ENCODE results near the gene GFM2. TPM values are rescaled to one million over a fixed set of nuclear protein-coding genes. Genes with fewer than 3 reads are reported as not detected.

Gene GFM2
- polyA plus RNA-seq, 1 of the 3 experiments (the other 2 are of a cell fraction): 29.5 TPM

- Histone ChIP-seq H3K27me3 (ENCODE audit: insufficient read depth) (no peaks in the 10 kb centered on the region), H4K20me1 (ENCODE audit: insufficient read depth) (no peaks in the 10 kb centered on the region), H3K4me1 (ENCODE audit: control insufficient read depth in 1 of 2, insufficient read depth in 2 of 2, low read depth in 1 of 2, low read length in 1 of 2) (no peaks in the 10 kb centered on the region), H3K9me2 (no peaks in the 10 kb centered on the region), H3K4me2 (no peak overlapping the region), H3F3A (replicated peaks; ENCODE audit: insufficient read depth) (peaks cover 17% of the 10 kb centered on the region), H3K27ac (ENCODE audit: low read depth in 2 of 2, low read length in 1 of 2) (no peak overlapping the region), H2AFZ (ENCODE audit: low read depth) (no peak overlapping the region), H3K4me3 (ENCODE audit: low read depth in 2 of 2, low read length in 1 of 2) (no peak overlapping the region), H3K79me2 (ENCODE audit: insufficient read depth) (no peaks in the 10 kb centered on the region), H3K9me3 (no peaks in the 10 kb centered on the region), H3K36me3 (replicated peaks in 1 of 2; ENCODE audit: control insufficient read depth in 1 of 2, insufficient read depth in 2 of 2, low read length in 1 of 2) (peaks cover 82 to 83% of the 10 kb centered on the region in 2 experiments), H3K9ac (no peak overlapping the region)
- DNase-seq: no peak
- ChIA-PET CTCF (interaction anchor here (1.2 kb wide), 1 partner anchor 20 kb away, joined by 4 read pairs; no protein-coding TSS in a partner anchor), POLR2A (no interaction called here)
- TF ChIP-seq MEF2A (IDR thresholded peaks at IDR 0.05; ENCODE audit: borderline replicate concordance, low read depth): no peak
- WGBS (ENCODE audit: low lambda C conversion rate): 100% methylated on average over 1 of the region's 1 CpG
Observed at GRCh38 chr5:74722271-74722670, 44.6 kb downstream of the GFM2 start.

DNA sequence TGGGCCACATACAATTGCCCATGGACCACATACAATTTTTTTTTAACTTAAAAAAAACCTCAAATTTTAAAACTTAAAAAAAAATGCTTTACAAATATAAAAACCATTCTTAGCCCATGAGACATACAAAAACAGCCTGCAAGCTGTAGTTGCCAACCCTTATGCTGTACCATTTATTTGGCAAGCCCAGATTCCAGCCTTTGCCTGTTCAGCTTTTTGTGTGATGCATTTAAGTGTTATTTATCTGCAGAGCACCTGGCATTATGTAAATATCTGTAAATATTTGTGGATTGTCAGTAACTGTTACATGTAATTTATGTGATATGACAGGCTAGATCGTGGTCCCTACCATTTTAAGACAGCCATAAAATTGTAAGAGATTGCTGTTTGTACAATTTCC is 49.3 kb downstream of the GFM2 start:
- ChIA-PET POLR2A (interaction anchor here (0.6 kb wide), 1 partner anchor 1811 kb away, joined by 3 read pairs; no protein-coding TSS in a partner anchor), CTCF (interaction anchor here (1.3 kb wide), 1 partner anchor 45 kb away, joined by 4 read pairs; no protein-coding TSS in a partner anchor)

More for the DNA sequence above, 49.3 kb downstream of the GFM2 start:
- Histone ChIP-seq H3K27ac (ENCODE audit: low read depth in 2 of 2, low read length in 1 of 2) (no peak overlapping the region), H3K79me2 (ENCODE audit: insufficient read depth) (no peaks in the 10 kb centered on the region), H3K27me3 (ENCODE audit: insufficient read depth) (no peaks in the 10 kb centered on the region), H3K9me2 (no peaks in the 10 kb centered on the region), H3K9ac (no peak overlapping the region), H3K4me2 (no peak overlapping the region), H3K36me3 (replicated peaks in 1 of 2; ENCODE audit: control insufficient read depth in 1 of 2, insufficient read depth in 2 of 2, low read length in 1 of 2) (peaks cover 58 to 59% of the 10 kb centered on the region in 2 experiments), H3F3A (replicated peaks; ENCODE audit: insufficient read depth) (peaks cover 11% of the 10 kb centered on the region), H2AFZ (ENCODE audit: low read depth) (no peak overlapping the region), H3K9me3 (no peaks in the 10 kb centered on the region), H3K4me3 (ENCODE audit: low read depth in 2 of 2, low read length in 1 of 2) (no peak overlapping the region), H3K4me1 (ENCODE audit: control insufficient read depth in 1 of 2, insufficient read depth in 2 of 2, low read depth in 1 of 2, low read length in 1 of 2) (no peaks in the 10 kb centered on the region), H4K20me1 (ENCODE audit: insufficient read depth) (no peaks in the 10 kb centered on the region)
- WGBS (ENCODE audit: low lambda C conversion rate): 79% methylated on average over 1 of the region's 1 CpG
- DNase-seq: no peak
- no peak for TF ChIP-seq RFX5 (IDR thresholded peaks at IDR 0.05; ENCODE audit: low read length)
- TF ChIP-seq FOSL2 (IDR thresholded peaks at IDR 0.05; ENCODE audit: borderline replicate concordance, low read depth): no peak
- no peak for TF ChIP-seq USF2 (IDR thresholded peaks at IDR 0.05; ENCODE audit: borderline replicate concordance, low read depth, low read length)
- TF ChIP-seq, protein P1, sequence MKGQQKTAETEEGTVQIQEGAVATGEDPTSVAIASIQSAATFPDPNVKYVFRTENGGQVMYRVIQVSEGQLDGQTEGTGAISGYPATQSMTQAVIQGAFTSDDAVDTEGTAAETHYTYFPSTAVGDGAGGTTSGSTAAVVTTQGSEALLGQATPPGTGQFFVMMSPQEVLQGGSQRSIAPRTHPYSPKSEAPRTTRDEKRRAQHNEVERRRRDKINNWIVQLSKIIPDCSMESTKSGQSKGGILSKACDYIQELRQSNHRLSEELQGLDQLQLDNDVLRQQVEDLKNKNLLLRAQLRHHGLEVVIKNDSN (IDR thresholded peaks at IDR 0.05; ENCODE audit: borderline replicate concordance, low read depth): no peak
- TF ChIP-seq RAD21 (IDR thresholded peaks at IDR 0.05; ENCODE audit: low read length): no peak
- TF ChIP-seq TAF1 (IDR thresholded peaks at IDR 0.05; ENCODE audit: borderline replicate concordance, low read depth, low read length): no peak
- TF ChIP-seq SIN3A (IDR thresholded peaks at IDR 0.05; ENCODE audit: borderline replicate concordance, low read depth, low read length): no peak
- TF ChIP-seq, protein P2, sequence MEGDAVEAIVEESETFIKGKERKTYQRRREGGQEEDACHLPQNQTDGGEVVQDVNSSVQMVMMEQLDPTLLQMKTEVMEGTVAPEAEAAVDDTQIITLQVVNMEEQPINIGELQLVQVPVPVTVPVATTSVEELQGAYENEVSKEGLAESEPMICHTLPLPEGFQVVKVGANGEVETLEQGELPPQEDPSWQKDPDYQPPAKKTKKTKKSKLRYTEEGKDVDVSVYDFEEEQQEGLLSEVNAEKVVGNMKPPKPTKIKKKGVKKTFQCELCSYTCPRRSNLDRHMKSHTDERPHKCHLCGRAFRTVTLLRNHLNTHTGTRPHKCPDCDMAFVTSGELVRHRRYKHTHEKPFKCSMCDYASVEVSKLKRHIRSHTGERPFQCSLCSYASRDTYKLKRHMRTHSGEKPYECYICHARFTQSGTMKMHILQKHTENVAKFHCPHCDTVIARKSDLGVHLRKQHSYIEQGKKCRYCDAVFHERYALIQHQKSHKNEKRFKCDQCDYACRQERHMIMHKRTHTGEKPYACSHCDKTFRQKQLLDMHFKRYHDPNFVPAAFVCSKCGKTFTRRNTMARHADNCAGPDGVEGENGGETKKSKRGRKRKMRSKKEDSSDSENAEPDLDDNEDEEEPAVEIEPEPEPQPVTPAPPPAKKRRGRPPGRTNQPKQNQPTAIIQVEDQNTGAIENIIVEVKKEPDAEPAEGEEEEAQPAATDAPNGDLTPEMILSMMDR (IDR thresholded peaks at IDR 0.05): no peak
- TF ChIP-seq CHD2 (IDR thresholded peaks at IDR 0.05; ENCODE audit: low read length, partially characterized antibody): no peak
- TF ChIP-seq FOXM1 (IDR thresholded peaks at IDR 0.05; ENCODE audit: low read depth): no peak
- no peak for TF ChIP-seq TCF12 (IDR thresholded peaks at IDR 0.05)
- TF ChIP-seq MXI1 (IDR thresholded peaks at IDR 0.05; ENCODE audit: low read depth, low read length): no peak
- TF ChIP-seq NFIC (IDR thresholded peaks at IDR 0.05; ENCODE audit: borderline replicate concordance): no peak
